Esophagus (tissue), 2 donors: ENCODE data around the gene CYP4F2. TPM values are rescaled to one million over a fixed set of nuclear protein-coding genes. Genes with fewer than 3 reads are reported as not detected.
"Not testable (repeated sequence)": the region's sequence is repeated elsewhere in the genome, so short reads cannot be mapped to it uniquely, and the experiment has no call there.

ENCODE experiments used
- H3K27ac ChIP-seq, 2 donors: one replicate each; pipeline ENCODE4 v1.5.1; 2013; ENCODE audit warnings: low read depth in 2 of 2, mild to moderate bottlenecking in 2 of 2, inconsistent platforms in 1 of 2, low read length in 1 of 2, moderate library complexity in 1 of 2
- H3K27me3 ChIP-seq, 2 donors: one replicate each; pipeline ENCODE4 v1.6.1; 2013; ENCODE audit warnings: low read length in 2 of 2, control low read depth in 1 of 2, mild to moderate bottlenecking in 1 of 2; ENCODE audit not compliant: insufficient read depth in 2 of 2, control insufficient read depth in 1 of 2
- H3K36me3 ChIP-seq, 2 donors: one replicate each; pipeline ENCODE4 v1.6.1; 2013; ENCODE audit warnings: low read length in 1 of 2; ENCODE audit not compliant: control insufficient read depth in 2 of 2, insufficient read depth in 2 of 2
- H3K4me1 ChIP-seq, 2 donors: one replicate each; pipeline ENCODE4 v1.6.1; 2013; ENCODE audit warnings: low read length in 1 of 2; ENCODE audit not compliant: control insufficient read depth in 2 of 2, insufficient read depth in 2 of 2
- H3K4me3 ChIP-seq, 2 donors: one replicate each; pipeline ENCODE4 v1.5.1; 2013; ENCODE audit warnings: low read length in 2 of 2, mild to moderate bottlenecking in 2 of 2, low read depth in 1 of 2, moderate library complexity in 1 of 2
- H3K9me3 ChIP-seq, 2 donors: one replicate each; pipeline ENCODE4 v1.6.1; 2013; ENCODE audit warnings: mild to moderate bottlenecking in 2 of 2, low read depth in 1 of 2, low read length in 1 of 2, moderate library complexity in 1 of 2; ENCODE audit not compliant: control insufficient read depth in 2 of 2, insufficient read depth in 1 of 2
- WGBS, 2 donors: extraction: QIAGEN DNeasy Blood & Tissue Kit; methylation state at CpG; one replicate each; pipeline ENCODE4 v1.1.7; 2013; 5-methylcytosine and 5-hydroxymethylcytosine counted together
- polyA plus RNA-seq, 2 donors: library from polyadenylated mRNA; stranded (reverse); fragments of 200-250 nt; gene quantifications; one replicate each; pipeline ENCODE4 v1.2.3, GENCODE V29; 2013
- donor health status: healthy with polysubstance abuse.
- donor health status: Bipolar disorder and iron deficiency.

CYP4F2 gene
- polyA plus RNA-seq, 2 donors, result 0.01 to 0.08 TPM

DNA sequence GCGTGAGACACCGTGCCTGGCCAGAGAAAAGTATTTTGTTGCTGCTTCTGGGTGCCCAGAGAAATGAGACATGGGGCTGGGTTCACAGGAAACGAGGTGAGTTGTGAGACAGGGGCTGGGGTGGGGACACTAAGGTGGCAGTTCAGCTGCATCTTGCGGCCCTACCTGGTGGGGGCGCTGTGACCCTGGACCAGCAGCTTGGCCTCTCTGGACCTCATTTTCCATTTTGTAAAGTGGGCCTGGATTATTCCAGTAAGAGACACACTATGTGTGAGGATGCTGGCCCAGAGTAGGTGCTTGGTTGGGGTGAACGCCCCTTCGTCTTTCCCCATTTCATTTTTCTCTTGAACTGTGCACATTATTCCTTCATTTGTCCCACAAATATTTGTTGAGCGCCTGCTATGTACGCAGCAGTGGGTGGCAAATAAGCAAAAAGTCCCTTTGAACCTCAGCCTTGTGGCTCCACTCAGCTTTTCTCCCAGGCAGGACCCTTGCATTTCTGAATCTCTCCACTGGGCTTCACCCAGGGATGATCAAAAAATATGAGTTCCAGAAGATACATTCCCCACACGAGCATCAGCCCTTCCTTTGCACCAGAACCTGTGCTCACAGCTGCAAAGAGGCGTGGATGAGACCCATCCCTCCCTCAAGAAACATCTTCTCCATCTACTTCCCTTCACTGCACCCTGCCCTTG, 55.9 kb downstream of the CYP4F2 start:
- H3K4me3 ChIP-seq, result no peak overlapping the region
- H3K36me3 ChIP-seq, result no peaks in the 10 kb centered on the region
- 60 to 69% methylated on average over 11 of the region's 11 CpGs for WGBS, 2 donors

DNA sequence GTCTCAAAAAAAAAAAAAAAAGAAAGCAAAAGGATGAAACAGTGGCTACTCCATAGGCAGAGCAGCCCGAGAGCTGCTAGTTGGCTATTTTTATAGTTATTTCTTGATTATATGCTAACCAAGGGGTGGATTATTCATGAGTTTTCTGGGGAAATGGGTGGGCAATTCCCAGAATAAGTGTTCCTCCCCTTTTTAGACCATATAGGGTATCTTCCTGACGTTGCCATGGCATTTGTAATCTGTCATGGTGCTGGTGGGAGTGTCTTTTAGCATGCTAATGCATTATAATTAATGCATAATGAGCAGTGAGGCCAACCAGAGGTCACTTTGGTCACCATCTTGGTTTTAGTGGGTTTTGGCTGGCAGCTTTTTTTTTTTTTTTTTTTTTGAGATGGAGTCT, 57.0 kb downstream of the CYP4F2 start:
- Histone ChIP-seq H3K4me3 (no peak overlapping the region), H3K9me3 (no peaks in the 10 kb centered on the region), H3K36me3 (no peaks in the 10 kb centered on the region), H3K27me3 (no peaks in the 10 kb centered on the region), H3K27ac (no peak overlapping the region), H3K4me1 (peaks cover 2 to 5% of the 10 kb centered on the region in 2 donors)
- WGBS, 2 donors, result 73 to 84% methylated on average over 2 of the region's 2 CpGs

More for the DNA sequence above, 55.9 kb downstream of the CYP4F2 start:
- no peak overlapping the region for H3K27ac ChIP-seq
- no peaks in the 10 kb centered on the region for H3K27me3 ChIP-seq
- H3K9me3 ChIP-seq, result no peaks in the 10 kb centered on the region
- peaks cover 0 to 3% of the 10 kb centered on the region in 2 donors for H3K4me1 ChIP-seq

DNA sequence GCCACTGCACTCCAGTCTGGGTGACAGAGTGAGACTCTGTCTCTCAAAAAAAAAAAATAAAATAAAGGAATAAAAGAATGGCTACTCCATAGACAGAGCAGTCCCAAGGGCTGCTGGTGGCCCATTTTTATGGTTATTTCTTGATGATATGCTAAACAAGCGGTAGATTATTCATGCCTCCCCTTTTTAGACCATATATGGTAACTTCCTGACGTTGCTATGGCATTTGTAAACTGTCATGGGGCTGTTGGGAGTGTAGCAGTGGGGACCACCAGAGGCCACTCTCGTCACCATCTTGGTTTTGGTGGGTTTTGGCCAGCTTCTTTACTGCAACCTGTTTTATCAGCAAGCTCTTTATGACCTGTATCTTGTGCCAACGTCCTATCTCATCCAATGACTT, 58.0 kb downstream of the CYP4F2 start:
- not testable (repeated sequence) for H3K27ac ChIP-seq, H3K27me3 ChIP-seq, H3K4me3 ChIP-seq, H3K36me3 ChIP-seq, H3K4me1 ChIP-seq, H3K9me3 ChIP-seq
- WGBS, 2 donors, result 71 to 79% methylated on average over 4 of the region's 4 CpGs

DNA sequence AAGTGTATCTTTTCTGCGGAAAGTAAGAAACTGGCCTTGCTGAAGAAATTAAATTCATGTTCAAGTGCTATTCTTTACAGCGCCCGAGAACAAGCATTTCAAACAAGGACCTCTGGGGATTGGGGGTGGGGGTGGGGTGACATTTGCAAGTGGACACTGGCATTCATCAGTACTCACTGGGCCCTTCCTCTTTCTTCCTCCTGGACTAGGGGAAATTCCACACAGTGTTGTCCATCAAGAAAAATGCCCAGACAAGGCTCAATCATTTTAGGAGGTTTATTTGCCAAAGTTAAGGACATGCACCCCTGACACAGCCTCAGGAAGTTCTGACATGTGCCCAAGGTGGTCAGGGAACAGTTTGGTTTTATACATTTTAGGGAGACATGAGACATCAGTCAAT, 59.5 kb downstream of the CYP4F2 start:
- Histone ChIP-seq H3K4me1 (peaks cover 2 to 7% of the 10 kb centered on the region in 2 donors), H3K27ac (peak overlapping the region in 1 of 2 donors; percentile 64), H3K36me3 (no peaks in the 10 kb centered on the region), H3K27me3 (no peaks in the 10 kb centered on the region), H3K4me3 (no peak overlapping the region), H3K9me3 (no peaks in the 10 kb centered on the region)
- 91 to 94% methylated on average over 3 of the region's 3 CpGs for WGBS, 2 donors

DNA sequence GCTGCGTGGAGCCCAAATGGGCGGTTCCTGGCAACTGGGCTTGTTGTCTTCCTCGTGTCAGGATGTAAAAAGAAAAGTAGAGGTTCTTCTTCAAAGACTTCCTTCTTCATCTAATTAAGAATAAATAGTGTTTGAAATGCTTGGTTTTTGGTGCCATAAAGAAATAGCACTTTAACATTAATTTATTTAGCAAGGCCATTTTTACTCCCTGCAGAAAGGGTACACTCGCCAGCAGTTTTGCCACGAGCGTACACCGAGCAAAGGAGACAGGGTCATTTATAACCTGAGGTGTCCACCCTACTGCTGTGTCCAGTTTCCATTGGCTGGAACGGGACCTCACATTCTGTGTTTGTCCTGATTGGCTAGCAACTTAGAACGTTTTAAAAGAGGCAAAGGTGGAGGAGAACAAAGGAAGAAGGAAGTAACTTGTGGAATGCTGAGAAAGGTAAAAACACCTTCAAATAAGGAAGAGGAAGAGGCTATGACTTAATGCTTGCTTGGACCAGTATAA, 60.6 kb downstream of the CYP4F2 start:
- H3K36me3 ChIP-seq, result no peaks in the 10 kb centered on the region
- 0% methylated on average over 9 of the region's 9 CpGs for WGBS, 2 donors
- H3K4me1 ChIP-seq, result peaks cover 2 to 7% of the 10 kb centered on the region in 2 donors
- no peaks in the 10 kb centered on the region for H3K27me3 ChIP-seq
- no peaks in the 10 kb centered on the region for H3K9me3 ChIP-seq
- peak overlapping the region; percentile 66 to 75 for H3K4me3 ChIP-seq
- H3K27ac ChIP-seq, result peak overlapping the region; percentile 100

DNA sequence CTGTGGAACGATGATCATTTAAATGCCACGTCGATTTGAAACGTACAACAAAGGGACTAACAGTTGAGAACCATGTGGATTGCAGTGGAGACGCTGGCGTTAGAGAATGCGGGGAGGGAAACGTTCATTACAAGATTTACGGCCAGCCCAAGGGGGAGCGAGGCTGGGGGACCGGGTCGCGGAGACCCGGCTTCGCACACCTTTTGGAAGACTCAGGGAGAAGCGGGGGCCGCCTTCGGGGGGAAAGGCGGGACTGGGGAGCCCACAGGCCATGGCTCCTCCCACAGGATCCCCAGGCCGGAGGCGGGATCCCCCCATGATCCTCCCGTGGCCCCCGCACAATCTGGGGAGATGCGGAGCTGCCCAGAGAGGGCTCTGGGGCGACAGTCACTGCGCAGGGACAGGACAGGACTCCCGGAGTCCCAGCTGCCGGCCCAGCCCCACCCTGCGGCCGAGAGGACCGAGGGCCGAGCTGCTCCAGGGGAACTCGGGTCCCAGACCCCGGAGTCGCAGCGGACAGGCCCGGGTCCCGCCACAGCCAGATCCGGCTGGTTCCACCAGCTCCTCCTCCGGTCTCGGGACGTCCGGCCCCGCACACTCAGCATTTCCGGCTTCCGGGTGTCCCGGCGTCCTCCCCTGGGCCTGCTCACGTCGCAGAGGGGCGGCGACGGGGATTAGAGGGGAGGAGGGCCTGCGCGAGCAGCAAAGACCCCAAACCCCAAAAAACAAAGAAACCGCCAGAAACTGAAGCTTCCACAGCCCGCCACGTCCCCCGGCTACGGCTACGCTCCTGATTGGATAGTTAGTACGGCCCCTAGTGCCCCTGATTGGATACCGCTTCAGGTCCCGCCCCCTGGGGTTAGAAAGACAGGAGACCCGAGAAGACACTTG, 61.3 kb downstream of the CYP4F2 start:
- Histone ChIP-seq H3K27ac (peak overlapping the region; percentile 100), H3K36me3 (no peaks in the 10 kb centered on the region), H3K4me3 (peak overlapping the region; percentile 66 to 75), H3K9me3 (no peaks in the 10 kb centered on the region), H3K4me1 (peaks cover 2 to 7% of the 10 kb centered on the region in 2 donors), H3K27me3 (no peaks in the 10 kb centered on the region)
- WGBS, 2 donors, result 1% methylated on average over 52 to 65 of the region's 65 CpGs

DNA sequence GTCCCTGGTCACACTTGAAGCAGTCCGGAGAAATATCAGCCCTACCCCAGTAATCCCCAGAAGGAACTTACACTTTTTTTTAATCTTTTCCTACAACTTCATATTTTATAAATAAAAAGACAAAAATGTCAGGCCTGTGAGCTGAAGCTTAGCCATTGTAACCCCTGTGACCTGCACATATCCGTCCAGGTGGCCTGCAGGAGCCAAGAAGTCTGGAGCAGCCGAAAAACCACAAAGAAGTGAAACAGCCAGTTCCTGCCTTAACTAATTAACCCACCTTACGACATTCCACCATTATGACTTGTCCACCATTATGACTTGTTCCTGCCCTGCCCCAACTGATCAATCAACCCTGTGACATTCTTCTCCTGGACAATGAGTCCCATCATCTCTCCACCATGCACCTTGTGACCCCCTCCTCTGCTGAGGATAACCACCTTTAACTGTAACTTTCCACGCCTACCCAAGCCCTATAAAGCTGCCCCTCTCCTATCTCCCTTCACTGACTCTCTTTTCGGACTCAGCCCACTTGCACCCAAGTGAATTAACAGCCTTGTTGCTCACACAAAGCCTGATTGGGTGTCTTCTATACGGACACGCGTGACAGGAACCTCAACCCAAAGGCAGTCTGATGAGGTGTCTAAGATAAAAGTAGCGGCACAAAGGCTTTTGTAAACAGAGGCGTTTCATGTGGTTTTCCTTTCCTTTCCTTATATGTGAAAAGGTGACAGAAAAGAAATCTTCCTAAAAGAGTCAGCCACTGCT, 62.1 kb downstream of the CYP4F2 start:
- peak overlapping the region; percentile 100 for H3K27ac ChIP-seq
- H3K27me3 ChIP-seq, H3K36me3 ChIP-seq, H3K9me3 ChIP-seq, H3K4me1 ChIP-seq: not testable (repeated sequence)
- peak overlapping the region; percentile 66 to 75 for H3K4me3 ChIP-seq
- 28 to 36% methylated on average over 11 of the region's 11 CpGs for WGBS, 2 donors

DNA sequence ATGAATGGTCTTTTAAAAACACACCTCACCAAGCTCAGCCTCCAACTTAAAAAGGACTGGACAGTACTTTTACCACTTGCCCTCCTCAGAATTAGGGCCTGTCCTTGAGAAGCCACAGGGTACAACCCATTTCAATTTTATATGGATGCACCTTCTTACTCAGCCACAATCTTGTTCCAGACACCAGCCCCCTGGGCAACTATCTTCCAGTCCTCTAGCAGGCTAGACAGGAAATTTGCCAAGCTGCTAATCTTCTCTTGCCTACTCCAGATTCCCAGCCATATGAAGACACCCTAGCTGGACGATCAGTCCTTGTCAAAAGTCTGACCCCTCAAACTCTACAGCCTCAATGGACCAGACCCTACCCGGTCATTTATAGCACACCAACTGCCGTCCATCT, 63.6 kb downstream of the CYP4F2 start:
- not testable (repeated sequence) for H3K4me1 ChIP-seq, H3K27ac ChIP-seq, H3K4me3 ChIP-seq, H3K36me3 ChIP-seq, H3K27me3 ChIP-seq, H3K9me3 ChIP-seq
- WGBS, 2 donors, result 94 to 95% methylated on average over 3 of the region's 3 CpGs

DNA sequence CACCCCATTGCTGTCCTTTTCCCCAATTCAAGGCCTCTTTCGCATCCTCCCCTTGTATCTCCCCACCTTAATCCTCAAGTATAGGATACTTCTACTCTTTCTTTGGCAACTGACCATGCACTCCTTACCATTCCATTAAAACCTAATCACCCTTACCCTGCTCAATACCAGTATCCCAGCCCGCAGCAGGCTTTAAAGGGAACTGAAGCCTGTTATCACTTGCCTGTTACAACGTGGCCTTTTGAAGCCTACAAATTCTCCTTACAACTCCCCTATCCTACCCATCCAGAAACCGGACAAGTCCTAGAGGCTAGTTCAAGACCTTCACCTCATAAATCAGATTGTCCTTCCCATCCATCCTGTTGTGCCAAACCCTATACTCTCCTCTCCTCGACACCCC, 66.2 kb downstream of the CYP4F2 start:
- H3K4me1 ChIP-seq, result peaks cover 2 to 6% of the 10 kb centered on the region in 2 donors
- WGBS, 2 donors, result 82 to 87% methylated on average over 5 of the region's 5 CpGs
- no peak overlapping the region for H3K4me3 ChIP-seq
- no peaks in the 10 kb centered on the region for H3K9me3 ChIP-seq
- H3K27ac ChIP-seq, result no peak overlapping the region
- H3K36me3 ChIP-seq, result no peaks in the 10 kb centered on the region
- H3K27me3 ChIP-seq, result no peaks in the 10 kb centered on the region
